Measurements from ENCODE around the gene TCF23.

TCF23 gene

GRCh38 chr2:27205206-27205605, 56.4 kb downstream of the TCF23 start:
- no peak overlapping the region for H3K4me3 ChIP-seq (ENCODE audit: low read length)
- peaks cover 38% of the 10 kb centered on the region for H3K36me3 ChIP-seq (ENCODE audit: control insufficient read depth, insufficient read depth, low read length)
- H3K9ac ChIP-seq (ENCODE audit: low read length) = no peak overlapping the region
- no peaks in the 10 kb centered on the region for H3K27me3 ChIP-seq (ENCODE audit: control insufficient read depth, insufficient read depth, low read length)
- no peak overlapping the region for H3K27ac ChIP-seq (ENCODE audit: low read depth, low read length)
- H3K4me1 ChIP-seq (ENCODE audit: control insufficient read depth, insufficient read depth, low read length) = no peaks in the 10 kb centered on the region

DNA sequence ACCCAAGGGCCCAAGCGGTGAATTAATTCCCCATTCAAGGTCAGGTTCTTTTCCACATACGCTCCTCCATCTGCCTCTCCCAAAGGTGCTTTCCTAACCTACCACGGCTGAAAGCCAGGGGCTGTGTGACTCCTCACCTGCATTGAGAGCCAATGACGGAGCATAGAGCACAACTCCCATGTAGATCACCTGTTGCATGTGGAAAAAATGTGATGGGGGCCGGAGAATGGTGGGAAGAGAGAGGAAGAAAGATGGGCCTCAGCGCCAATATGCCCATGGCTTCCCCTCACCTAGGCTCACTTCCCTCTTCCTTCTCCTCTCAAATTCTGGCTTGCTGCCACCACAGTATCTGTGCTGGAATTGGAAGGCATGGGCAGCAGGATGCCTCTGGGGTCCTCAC, 57.5 kb downstream of the TCF23 start:
- Histone ChIP-seq H3K4me3 (ENCODE audit: low read length) (no peak overlapping the region), H3K36me3 (ENCODE audit: control insufficient read depth, insufficient read depth, low read length) (peaks cover 36% of the 10 kb centered on the region)

More for the DNA sequence above, 57.5 kb downstream of the TCF23 start:
- peaks cover 4% of the 10 kb centered on the region for H3K4me1 ChIP-seq (ENCODE audit: control insufficient read depth, insufficient read depth, low read length)
- no peak overlapping the region for H3K27ac ChIP-seq (ENCODE audit: low read depth, low read length)
- no peaks in the 10 kb centered on the region for H3K27me3 ChIP-seq (ENCODE audit: control insufficient read depth, insufficient read depth, low read length)
- H3K9ac ChIP-seq (ENCODE audit: low read length) = no peak overlapping the region

Measured in rectal smooth muscle tissue (tissue), 1 donor.